Peyer's patch (tissue), 4 donors: ENCODE data around the gene AFAP1L1.

ENCODE experiments used
- CTCF ChIP-seq, 6 experiments: fragments of 450-650 bp in 4 of 6; fragments of 200-600 bp in 2 of 6; sonication (generic) in 1 of 6; IDR thresholded peaks; one replicate each; pipeline ENCODE4 v1.5.1; 2017 to 2019; ENCODE audit warnings: antibody characterized with exemption in 6 of 6, mild to moderate bottlenecking in 3 of 6, moderate library complexity in 1 of 6
- POLR2A ChIP-seq, 2 donors: fragments of 450-650 bp; IDR thresholded peaks; one replicate each; pipeline ENCODE4 v1.5.1; 2017; ENCODE audit warnings: antibody characterized with exemption in 2 of 2, mild to moderate bottlenecking in 2 of 2, moderate library complexity in 2 of 2

DNA sequence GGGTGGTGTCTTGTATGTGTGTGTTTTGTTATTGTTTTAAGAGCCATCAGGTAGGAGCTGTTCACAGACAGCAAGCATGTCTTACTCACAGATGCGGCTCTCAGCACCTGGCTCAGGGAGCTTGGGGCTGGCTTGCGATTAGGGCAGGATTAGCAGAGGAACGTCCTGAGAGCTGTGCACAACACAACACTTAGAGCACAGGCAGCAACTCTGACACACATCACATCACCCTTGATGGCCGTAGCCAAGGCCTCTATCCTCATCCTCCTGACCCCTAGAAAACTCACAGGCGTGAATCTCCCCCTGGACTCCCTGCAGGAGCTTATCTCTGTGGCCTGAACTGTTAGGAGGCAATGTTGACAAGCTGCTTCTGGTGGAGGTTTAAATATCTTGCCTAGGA, 114.5 kb downstream of the AFAP1L1 start:
- no peak for TF ChIP-seq CTCF (IDR thresholded peaks at IDR 0.05)
- TF ChIP-seq POLR2A (IDR thresholded peaks at IDR 0.05): no peak
